Smooth muscle cell (in vitro differentiated cells): Measurements from ENCODE around the gene FGFBP2. TPM values are rescaled to one million over a fixed set of nuclear protein-coding genes. Genes with fewer than 3 reads are reported as not detected.

Experiments used
- DNase-seq: peaks from one replicate; lab custom pipeline; 2025; ENCODE audit not compliant: unreplicated experiment; lab: John Stamatoyannopoulos, UW
- H2AFZ ChIP-seq: fragments of 200-600 bp; sonication (generic); 2 replicates; pipeline ENCODE4 v1.6.0; 2016; ENCODE audit warnings: antibody characterized with exemption, low read depth, mild to moderate bottlenecking
- H3F3A ChIP-seq: fragments of 200-600 bp; sonication (generic); 2 replicates; pipeline ENCODE4 v1.6.0; 2017; ENCODE audit warnings: antibody characterized with exemption, low read depth
- H3K27ac ChIP-seq: fragments of 200-600 bp; sonication (generic); 2 replicates; pipeline ENCODE4 v1.5.1; 2016; ENCODE audit warnings: low read depth, mild to moderate bottlenecking
- H3K27me3 ChIP-seq: fragments of 200-600 bp; sonication (generic); 2 replicates; pipeline ENCODE4 v1.6.1; 2016; ENCODE audit warnings: low read depth, mild to moderate bottlenecking
- H3K36me3 ChIP-seq: fragments of 200-600 bp; sonication (generic); 2 replicates; pipeline ENCODE4 v1.5.1; 2016; ENCODE audit warnings: low read depth
- H3K4me1 ChIP-seq: fragments of 200-600 bp; sonication (generic); 2 replicates; pipeline ENCODE4 v1.5.1; 2016; ENCODE audit warnings: low read depth
- H3K4me2 ChIP-seq: fragments of 200-600 bp; sonication (generic); 2 replicates; pipeline ENCODE4 v1.6.0; 2016; ENCODE audit warnings: mild to moderate bottlenecking
- H3K4me3 ChIP-seq: fragments of 200-600 bp; sonication (generic); 2 replicates; pipeline ENCODE4 v1.5.1; 2016; ENCODE audit warnings: mild to moderate bottlenecking
- H3K79me2 ChIP-seq: fragments of 200-600 bp; sonication (generic); 2 replicates; pipeline ENCODE4 v1.6.0; 2016; ENCODE audit warnings: low read depth, mild to moderate bottlenecking
- H3K9ac ChIP-seq: fragments of 200-600 bp; sonication (generic); 2 replicates; pipeline ENCODE4 v1.6.0; 2016; ENCODE audit warnings: low read depth
- H3K9me3 ChIP-seq: fragments of 200-600 bp; sonication (generic); replicated peaks from 2 replicates; pipeline ENCODE4 v1.5.1; 2016; ENCODE audit warnings: low read depth
- H4K20me1 ChIP-seq: fragments of 200-600 bp; sonication (generic); 2 replicates; pipeline ENCODE4 v1.6.0; 2016; ENCODE audit warnings: low read depth
- WGBS: methylation state at CpG from one replicate; pipeline ENCODE4 v1.1.7; 2016; ENCODE audit warnings: low lambda C conversion rate; 5-methylcytosine and 5-hydroxymethylcytosine counted together
- polyA plus RNA-seq: library from polyadenylated mRNA; unstranded; fragments of >200 nt; fragmentation: Nextera tagmentation; extraction: Ambion mirVana; gene quantifications from 2 replicates; pipeline ENCODE4 v1.2.1, GENCODE V29; 2016
- total RNA-seq: library from RNA; depleted of rRNA; stranded (reverse); fragments of >200 nt; gene quantifications from 2 replicates; pipeline ENCODE4 v1.2.3, GENCODE V29; 2014
- TF ChIP-seq, protein P1 (sequence below): fragments of 200-600 bp; sonication (generic); IDR thresholded peaks from 2 replicates; pipeline ENCODE4 v1.5.1; 2017; ENCODE audit warnings: borderline replicate concordance, mild to moderate bottlenecking, antibody characterized with exemption; ENCODE audit not compliant: insufficient read depth, poor library complexity, severe bottlenecking

The FGFBP2 gene, protein sequence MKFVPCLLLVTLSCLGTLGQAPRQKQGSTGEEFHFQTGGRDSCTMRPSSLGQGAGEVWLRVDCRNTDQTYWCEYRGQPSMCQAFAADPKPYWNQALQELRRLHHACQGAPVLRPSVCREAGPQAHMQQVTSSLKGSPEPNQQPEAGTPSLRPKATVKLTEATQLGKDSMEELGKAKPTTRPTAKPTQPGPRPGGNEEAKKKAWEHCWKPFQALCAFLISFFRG
- total RNA-seq, result not detected in 2 replicates
- polyA plus RNA-seq, result not detected in 2 replicates

DNA sequence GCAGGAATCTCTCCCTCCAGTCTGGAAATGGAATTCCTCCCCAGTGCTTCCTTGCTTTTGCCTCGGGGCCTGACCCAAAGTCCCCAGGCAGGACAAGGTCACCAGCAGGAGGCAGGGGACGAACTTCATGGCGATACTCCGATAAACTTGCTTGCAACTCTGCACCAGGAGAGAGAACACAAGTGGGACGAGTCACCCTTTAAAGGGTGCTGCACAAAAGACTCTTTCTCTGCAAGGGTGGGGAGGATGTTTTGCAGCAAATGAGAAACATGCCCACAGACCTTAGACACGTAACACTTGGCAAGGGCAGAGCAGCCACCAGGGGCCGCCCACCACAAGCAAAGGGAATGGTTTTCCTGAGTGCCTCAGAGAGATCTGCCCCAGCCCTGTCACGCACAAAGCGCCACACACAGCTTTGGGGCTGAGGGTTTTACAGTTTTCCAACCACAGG, at the start of gene FGFBP2:
Gene FGFBP2, minus strand, starts transcription at position 175 of the 451 bp plus-strand sequence. Its CDS starts 46 bp downstream, at position 129.
- H3K4me2 ChIP-seq, result no peak within 1 kb of the TSS
- no peak within 1 kb of the TSS for H3K27ac ChIP-seq
- no peaks in the 10 kb centered on the region for H4K20me1 ChIP-seq
- no peak within 1 kb of the TSS for H3K9ac ChIP-seq
- no peaks in the 10 kb centered on the region for H3K36me3 ChIP-seq
- H3K4me1 ChIP-seq, result no peaks in the 10 kb centered on the region
- TF ChIP-seq, protein P1, sequence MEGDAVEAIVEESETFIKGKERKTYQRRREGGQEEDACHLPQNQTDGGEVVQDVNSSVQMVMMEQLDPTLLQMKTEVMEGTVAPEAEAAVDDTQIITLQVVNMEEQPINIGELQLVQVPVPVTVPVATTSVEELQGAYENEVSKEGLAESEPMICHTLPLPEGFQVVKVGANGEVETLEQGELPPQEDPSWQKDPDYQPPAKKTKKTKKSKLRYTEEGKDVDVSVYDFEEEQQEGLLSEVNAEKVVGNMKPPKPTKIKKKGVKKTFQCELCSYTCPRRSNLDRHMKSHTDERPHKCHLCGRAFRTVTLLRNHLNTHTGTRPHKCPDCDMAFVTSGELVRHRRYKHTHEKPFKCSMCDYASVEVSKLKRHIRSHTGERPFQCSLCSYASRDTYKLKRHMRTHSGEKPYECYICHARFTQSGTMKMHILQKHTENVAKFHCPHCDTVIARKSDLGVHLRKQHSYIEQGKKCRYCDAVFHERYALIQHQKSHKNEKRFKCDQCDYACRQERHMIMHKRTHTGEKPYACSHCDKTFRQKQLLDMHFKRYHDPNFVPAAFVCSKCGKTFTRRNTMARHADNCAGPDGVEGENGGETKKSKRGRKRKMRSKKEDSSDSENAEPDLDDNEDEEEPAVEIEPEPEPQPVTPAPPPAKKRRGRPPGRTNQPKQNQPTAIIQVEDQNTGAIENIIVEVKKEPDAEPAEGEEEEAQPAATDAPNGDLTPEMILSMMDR, result peak; percentile 57
- H3F3A ChIP-seq, result no peaks in the 10 kb centered on the region
- no peaks in the 10 kb centered on the region for H3K27me3 ChIP-seq
- H3K79me2 ChIP-seq, result no peaks in the 10 kb centered on the region
- WGBS, result 46% methylated on average over 9 of the region's 9 CpGs
- DNase-seq, result peak; percentile 17
- no peak within 1 kb of the TSS for H3K4me3 ChIP-seq
- no peak within 1 kb of the TSS for H2AFZ ChIP-seq
- no peaks in the 10 kb centered on the region for H3K9me3 ChIP-seq

DNA sequence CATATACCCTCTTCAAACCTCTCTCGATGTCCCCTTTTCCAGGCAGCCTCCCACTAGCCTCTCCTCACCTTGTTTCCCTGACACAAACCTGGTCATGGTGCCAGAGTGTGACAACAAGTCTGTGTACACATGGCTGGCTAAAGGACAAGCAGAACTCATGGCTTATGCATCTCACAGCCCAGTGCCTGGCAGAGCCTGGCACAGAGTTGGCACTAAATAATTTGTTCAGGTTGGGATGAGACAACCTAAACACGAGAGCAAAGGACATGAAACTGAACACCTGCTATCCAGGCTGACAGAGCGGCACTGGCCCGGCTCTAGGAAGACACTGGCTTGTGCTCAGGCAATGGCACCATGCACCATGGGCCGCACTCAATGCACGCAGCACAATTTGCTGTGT, 48.2 kb upstream of the FGFBP2 start:
- TF ChIP-seq, protein P1, result no peak
- H3K27ac ChIP-seq, result no peak overlapping the region

DNA sequence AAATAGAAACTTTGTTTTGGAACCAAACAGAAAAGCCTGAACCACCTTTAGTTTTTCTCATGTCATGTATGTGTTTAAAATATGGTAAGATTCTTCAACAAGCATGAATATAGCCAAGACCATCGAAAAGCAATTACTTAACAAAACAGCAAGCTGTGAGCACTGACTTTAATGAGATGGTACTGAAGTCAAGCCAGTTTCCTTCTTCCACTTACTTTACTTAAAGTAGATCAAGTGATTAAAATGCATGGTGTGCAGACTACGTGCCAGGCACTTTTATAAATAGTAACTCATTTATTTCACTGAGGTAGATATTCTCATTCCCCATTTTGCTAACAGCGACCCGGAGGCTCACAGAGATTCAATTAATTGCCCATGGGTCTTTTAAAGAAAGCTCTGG, 46.2 kb upstream of the FGFBP2 start:
- H3K9ac ChIP-seq, result no peak overlapping the region
- no peak overlapping the region for H3K27ac ChIP-seq
- H3K4me2 ChIP-seq, result no peak overlapping the region
- H3K36me3 ChIP-seq, result no peaks in the 10 kb centered on the region
- H3K4me1 ChIP-seq, result no peaks in the 10 kb centered on the region
- H3K27me3 ChIP-seq, result no peaks in the 10 kb centered on the region
- H3K79me2 ChIP-seq, result no peaks in the 10 kb centered on the region
- no peaks in the 10 kb centered on the region for H3K9me3 ChIP-seq
- TF ChIP-seq, protein P1, result no peak
- 90% methylated on average over 4 of the region's 4 CpGs for WGBS
- no peaks in the 10 kb centered on the region for H4K20me1 ChIP-seq
- no peak for DNase-seq
- no peak overlapping the region for H2AFZ ChIP-seq
- H3K4me3 ChIP-seq, result no peak overlapping the region
- H3F3A ChIP-seq, result no peaks in the 10 kb centered on the region

More for the DNA sequence above, 48.2 kb upstream of the FGFBP2 start:
- Histone ChIP-seq H2AFZ (no peak overlapping the region), H3K79me2 (no peaks in the 10 kb centered on the region), H3F3A (no peaks in the 10 kb centered on the region), H4K20me1 (no peaks in the 10 kb centered on the region), H3K9me3 (no peaks in the 10 kb centered on the region), H3K4me1 (no peaks in the 10 kb centered on the region), H3K4me2 (no peak overlapping the region), H3K27me3 (no peaks in the 10 kb centered on the region), H3K4me3 (no peak overlapping the region), H3K36me3 (no peaks in the 10 kb centered on the region), H3K9ac (no peak overlapping the region)
- no peak for DNase-seq
- 94% methylated on average over 6 of the region's 6 CpGs for WGBS
